HepG2 (cell line): ENCODE results near the gene FRMD5.

Experiments used
- ATM ChIP-seq: fragments of 450-650 bp; IDR thresholded peaks from 2 replicates; pipeline ENCODE4 v1.7.1; 2017; ENCODE audit warnings: mild to moderate bottlenecking, borderline replicate concordance
- EZH2 ChIP-seq: conservative IDR thresholded peaks from 2 replicates; pipeline ENCODE4 v1.6.1; 2012; ENCODE audit warnings: mild to moderate bottlenecking, low read depth, low read length, moderate library complexity
- HNRNPK ChIP-seq: fragments of 200-400 bp; formaldehyde crosslinking; IDR thresholded peaks from 2 replicates; pipeline ENCODE4 v1.6.1; 2018; ENCODE audit warnings: low read length, low read depth, moderate library complexity, mild to moderate bottlenecking; ENCODE audit not compliant: poor library complexity, severe bottlenecking
- MTF1 ChIP-seq: sonication (generic); formaldehyde crosslinking; IDR thresholded peaks from 2 replicates; pipeline ENCODE4 v1.5.0; 2020; ENCODE audit warnings: missing genetic modification reagents
- POLR2A ChIP-seq, 2 experiments: IDR thresholded peaks; 2 replicates each; pipeline ENCODE4 v1.6.1; 2011; ENCODE audit warnings: low read depth in 2 of 2, low read length in 2 of 2, mild to moderate bottlenecking in 1 of 2, moderate library complexity in 1 of 2; ENCODE audit not compliant: insufficient read depth in 1 of 2
- ZFP41 ChIP-seq: sonication (generic); formaldehyde crosslinking; IDR thresholded peaks from 2 replicates; pipeline ENCODE4 v1.4.0; 2020; ENCODE audit warnings: mild to moderate bottlenecking, missing genetic modification reagents, borderline replicate concordance

GRCh38 chr15:43905755-43906154 lies 289.3 kb downstream of the FRMD5 start:
- TF ChIP-seq EZH2: no peak
- no peak for TF ChIP-seq ZFP41 (CRISPR knock-in tag)
- TF ChIP-seq HNRNPK: no peak
- no peak for TF ChIP-seq MTF1 (CRISPR knock-in tag)
- no peak for TF ChIP-seq ATM
- no peak for TF ChIP-seq POLR2A (IDR thresholded peaks at IDR 0.05; ENCODE audit: insufficient read depth in 1 of 2, low read depth in 2 of 2, low read length in 2 of 2)
